PC-3 (cell line): ENCODE results near the gene NAPG. TPM values are rescaled to one million over a fixed set of nuclear protein-coding genes. Genes with fewer than 3 reads are reported as not detected.

Experiments used
- total RNA-seq: library from RNA; depleted of rRNA; stranded (reverse); fragments of >200 nt; gene quantifications from 2 replicates; pipeline ENCODE4 v1.2.3, GENCODE V29; 2014; rRNA removed

The NAPG gene
- total RNA-seq, 1 experiment from 2014 or later: 24.7 TPM

Other genes with a start within 250 kb of the NAPG start
- not detected in 2 replicates for gene APCDD1, start 71.4 kb upstream of the NAPG start, total RNA-seq